Stimulated activated CD8-positive, alpha-beta memory T cell treated with anti-CD3 and anti-CD28 coated beads, Interleukin-7, amount 100 ng/mL, for 24 hours (primary cell): ENCODE data around the gene DMXL1.
"Not testable (repeated sequence)": the region's sequence is repeated elsewhere in the genome, so short reads cannot be mapped to it uniquely, and the experiment has no call there.

ENCODE experiments used
- DNase-seq: peaks from one replicate; pipeline ENCODE4 v3.0.0-alpha.2; 2020; ENCODE audit warnings: low read depth

The DMXL1 gene

DNA sequence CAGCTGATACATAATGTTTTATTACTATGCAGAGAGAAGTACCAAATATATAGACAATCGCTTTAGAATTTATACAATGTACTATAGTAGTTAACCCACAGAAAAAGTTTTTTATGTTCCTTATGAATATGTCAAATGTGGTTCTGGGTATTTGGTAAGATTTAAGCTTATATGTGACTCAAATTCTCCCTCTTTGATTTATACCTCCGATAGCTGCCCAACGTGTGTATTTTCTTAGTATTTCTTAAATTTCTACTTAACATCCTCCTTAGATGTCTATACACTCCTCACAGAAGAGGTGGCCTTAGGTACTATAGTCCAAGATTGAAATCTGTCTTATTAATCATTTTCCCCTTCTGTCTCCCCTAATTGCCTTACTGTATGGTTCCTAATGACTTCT is 146.3 kb downstream of the DMXL1 start:
- no peak for DNase-seq

DNA sequence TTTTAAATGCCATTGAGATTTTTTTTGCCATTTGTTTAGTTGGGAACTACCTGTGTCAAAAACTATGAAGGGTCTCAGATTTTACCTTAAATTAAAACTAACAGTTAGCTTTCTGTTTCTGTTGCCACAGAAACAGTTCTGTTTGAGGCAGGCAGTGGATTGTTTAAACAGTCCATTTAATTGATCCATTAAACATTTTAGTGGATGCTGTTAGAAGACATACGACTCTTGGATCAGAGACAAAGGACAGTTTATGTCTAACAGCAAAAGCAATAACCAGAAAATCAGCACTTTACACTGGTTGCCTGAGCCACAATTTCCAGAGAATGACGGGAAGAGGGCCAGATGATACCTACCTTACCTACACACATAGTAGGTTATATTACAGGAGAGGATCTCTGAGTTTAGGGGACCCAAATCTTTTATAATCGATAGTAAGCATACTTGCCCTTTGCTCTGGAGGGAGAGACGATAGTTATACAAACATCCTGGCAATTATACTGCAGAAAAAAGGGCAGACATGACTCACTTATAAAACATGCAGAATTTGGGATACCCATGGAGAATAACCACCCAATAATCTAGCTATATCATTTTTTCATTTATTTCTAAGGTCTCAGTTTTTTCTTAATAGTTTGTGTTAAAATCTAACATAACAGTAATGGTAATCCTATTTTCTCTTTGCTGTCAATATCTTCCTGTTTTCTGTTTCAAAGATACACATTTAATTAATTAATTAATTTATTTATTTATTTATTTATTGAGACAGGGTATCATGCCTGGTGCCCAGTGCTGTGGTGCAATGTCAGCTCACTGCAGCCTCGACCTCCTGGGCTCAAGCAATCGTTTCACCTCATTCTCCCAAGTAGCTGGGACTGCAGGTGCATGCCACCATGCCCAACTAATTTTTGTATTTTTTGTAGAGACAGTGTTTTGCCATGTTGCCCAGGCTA is 148.2 kb downstream of the DMXL1 start:
- DNase-seq = no peak

DNA sequence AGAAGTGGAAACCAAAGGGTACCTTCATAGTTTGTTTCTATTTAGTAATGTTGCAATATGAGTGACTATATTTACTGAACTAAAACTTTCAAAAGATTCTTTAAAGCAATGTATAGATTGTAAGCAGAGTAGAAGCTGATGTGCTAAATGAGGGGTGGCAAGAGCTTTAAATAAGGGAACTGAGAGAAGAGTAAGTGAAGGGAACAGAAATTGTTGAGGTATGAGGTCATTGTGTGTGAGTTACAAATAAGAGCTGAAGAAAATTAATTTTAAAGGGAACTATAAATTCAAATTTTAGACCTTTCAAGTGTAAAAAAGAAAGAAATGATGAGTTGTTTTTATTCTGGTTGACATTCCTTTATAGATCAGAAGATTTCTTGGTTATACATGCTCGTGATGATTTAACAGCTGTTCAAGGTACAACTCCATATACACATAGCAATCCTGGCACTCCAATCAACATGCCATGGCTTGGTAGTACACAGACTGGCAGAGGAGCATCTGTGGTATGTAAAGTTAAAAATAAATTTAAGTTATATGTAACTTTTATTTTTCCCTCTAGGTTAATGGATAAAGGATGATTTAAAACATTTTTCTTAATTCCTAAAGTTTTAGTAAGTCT is 149.8 kb downstream of the DMXL1 start:
- DNase-seq = no peak

DNA sequence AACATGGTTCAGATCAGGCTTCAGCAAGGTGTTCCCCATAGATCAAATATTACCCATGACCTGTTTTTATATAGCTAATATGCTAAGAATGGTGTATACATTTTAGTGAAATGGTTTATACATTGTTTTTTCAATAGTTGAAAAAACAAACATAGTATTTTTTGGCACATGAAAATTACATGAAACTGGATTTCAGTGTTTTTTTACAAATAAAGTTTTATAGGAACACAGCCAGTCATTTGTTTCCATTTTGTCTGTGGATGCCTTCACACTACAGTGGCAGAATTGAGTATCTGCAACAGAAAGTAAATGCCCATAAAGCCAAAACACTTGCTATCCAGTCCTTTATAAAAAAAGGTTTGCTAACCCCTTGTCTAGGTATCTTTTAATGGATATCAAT is 150.4 kb downstream of the DMXL1 start:
- DNase-seq = no peak

DNA sequence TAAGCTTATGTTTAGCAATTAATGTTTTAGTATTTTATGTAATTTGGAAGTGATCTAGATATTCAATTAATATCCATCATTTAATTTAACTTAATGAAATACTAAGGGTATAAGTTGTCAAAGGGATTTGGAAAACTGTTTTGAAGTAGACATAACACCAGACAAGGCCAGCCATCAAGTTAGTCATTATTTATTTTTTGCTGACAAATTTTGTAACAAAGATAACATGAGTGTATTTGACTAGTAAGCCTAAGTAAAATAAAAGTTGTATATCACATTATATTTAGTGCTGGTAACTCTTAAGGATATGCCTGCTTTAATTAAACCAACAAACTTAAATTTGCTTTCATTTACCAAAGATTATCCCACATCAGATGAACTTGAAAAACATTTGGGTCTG is 159.1 kb downstream of the DMXL1 start:
- DNase-seq = no peak

DNA sequence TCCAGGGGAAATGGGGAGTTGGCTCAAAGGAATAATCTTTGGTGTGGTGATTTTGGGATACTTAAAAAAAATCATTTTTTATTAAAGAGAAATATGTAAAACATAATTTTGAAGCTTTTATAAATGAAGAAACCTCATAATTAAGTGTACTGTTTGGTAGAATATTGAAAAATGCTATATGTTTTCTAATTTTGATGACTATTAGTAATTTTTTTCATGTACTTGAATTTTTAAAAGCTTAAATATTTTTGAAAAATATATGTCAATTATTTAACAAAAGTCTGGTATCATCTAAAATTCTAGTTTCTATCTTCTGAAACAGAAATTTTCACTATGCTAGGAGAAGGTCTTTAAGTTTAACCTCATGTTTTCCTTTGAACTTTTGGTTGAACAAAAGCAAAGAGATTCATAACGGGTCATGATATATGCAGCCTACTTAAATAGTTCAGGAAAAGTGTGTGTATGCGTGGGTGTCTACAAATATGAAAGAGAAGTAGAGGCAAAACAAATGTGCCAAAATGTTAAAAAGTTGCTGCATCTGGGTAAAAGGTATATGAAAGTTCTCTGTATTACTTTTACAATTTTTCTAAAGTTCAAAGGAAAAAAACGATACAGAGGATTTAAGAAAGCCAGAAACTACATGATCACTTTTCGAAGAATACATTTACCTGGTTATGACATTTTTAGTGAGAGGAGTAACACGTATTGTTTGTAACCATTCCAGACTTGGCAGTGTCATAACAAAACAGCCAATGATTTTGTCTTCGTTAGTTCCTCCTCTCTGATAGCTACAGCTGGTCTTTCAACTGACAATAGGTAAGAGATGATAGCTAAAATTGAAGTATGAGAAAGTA is 167.6 kb downstream of the DMXL1 start:
- DNase-seq = no peak

DNA sequence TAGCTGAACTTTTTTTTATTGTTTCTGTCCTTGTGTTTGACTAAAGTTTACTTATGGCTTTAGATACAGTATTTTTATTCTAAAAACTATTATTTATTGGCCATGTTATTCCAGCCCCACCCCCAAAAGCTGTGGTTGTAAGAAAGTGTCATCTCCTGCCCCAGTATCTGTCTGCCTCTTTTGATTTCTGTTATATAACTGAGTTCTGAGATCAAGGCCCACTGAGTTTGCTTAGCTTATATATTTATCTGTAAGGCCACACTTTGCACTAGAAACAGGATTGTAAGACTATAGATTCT is 168.2 kb downstream of the DMXL1 start:
- DNase-seq = no peak

DNA sequence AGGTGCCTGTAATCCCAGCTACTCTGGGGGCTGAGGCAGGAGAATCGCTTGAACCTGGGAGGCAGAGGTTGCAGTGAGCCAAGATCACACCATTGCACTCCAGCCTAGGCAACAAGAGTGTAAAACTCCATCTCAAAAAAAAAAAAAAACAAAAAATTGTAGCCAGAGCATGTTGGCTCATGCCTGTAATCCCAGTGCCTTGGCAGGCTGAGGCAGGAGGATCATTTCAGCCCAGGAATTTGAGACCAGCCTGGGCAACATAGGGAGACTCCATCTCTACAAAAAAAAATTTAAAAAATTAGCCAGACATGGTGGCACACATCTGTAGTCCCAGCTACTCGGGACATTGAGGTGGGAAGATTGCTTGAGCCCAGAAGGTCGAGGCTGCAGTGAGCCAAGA is 168.9 kb downstream of the DMXL1 start:
- DNase-seq = not testable (repeated sequence)

DNA sequence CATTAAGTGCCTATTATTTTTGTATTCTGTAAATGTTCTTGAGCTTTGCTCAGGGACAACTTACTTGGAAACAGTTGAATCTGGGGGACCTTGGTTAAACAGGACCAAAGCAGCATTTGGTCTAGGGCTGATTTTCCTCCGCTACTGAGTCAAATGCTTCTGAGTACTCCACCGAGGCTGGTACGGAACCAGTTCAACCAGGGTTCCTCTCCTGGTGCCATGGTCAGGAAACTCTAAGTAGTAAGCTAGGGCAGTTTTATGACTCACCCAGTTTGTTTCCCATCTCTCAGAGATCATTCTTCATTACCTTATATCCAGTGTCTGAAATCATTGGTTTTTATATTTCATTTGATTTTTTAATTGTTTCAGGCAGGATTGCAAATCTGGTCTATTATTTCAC is 173.0 kb downstream of the DMXL1 start:
- no peak for DNase-seq

DNA sequence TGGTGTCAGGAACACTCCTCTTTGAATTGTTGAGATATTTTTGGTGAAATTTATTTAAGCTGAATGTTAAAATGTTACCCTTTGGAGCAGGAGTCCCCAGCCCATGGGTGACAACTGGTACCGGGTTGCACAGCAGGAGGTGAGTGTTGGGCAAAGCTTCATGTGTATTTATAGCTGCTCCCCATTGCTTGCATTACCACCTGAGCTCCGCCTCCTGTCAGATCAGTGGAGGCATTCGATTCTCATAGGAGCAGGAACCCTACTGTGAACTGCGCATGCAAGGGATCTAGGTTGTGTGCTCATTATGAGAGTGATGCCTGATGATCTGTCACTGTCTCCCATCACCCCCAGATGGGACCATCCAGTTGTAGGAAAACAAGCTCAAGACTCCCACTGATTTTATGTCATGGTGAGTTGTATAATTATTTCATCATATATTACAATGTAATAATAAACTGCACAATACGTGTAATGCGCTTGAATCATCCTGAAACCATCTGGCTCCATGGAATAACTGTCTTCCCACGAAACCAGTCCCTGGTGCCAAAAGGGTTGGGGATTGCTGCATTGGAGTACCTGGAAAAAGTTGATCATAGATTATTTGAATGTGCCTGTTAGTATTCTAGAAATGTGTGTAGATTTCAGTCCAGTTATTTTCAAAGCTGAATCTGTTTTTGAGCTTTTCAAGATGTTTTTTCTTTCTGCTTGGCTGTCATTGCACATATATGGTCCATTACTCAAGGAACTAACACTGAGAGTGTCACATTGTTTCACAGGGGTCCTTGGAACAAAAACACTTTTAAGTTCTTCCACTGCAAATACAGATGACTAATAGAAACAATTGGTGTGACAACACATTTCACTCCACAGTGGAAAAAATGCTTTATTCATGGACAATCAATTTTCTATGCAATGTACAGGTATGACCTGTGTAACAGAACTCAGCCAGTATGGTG is 180.3 kb downstream of the DMXL1 start:
- DNase-seq = no peak

DNA sequence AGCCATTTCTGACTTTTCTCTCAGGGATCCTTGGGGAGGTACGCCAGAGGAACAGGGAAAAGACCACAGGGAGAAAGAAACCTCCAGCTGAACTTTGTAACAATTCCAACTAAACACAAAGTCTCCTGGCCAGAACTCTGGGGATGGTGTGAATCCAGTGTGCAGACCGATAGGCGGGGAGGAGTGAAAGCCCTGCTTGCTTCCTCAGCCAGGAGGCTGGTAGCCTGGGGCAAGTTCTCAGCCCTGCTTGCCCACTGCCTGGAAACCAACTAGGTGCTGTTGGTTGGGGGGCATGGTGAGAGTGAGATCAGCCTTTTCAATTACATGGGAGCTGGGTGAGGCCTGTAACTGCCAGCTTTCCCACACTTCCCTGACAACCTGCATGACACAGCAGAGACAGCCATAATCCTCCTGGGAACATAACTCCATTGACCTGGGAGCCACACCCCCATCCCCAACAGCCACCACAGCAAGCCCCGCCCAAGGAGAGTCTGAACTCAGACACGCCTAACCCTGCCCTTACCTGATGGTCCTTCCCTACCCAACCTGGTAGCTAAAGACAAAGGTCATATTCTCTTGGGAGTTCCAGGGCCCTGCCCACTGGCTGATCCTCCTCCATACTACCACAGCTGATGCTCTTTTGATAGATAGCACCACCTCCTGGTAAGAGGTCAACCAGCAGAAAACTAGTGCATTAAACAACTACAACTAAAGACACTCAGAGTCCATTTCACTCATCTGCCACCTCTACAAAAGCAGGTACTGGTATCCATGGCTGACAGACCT is 184.9 kb downstream of the DMXL1 start:
- DNase-seq = no peak

DNA sequence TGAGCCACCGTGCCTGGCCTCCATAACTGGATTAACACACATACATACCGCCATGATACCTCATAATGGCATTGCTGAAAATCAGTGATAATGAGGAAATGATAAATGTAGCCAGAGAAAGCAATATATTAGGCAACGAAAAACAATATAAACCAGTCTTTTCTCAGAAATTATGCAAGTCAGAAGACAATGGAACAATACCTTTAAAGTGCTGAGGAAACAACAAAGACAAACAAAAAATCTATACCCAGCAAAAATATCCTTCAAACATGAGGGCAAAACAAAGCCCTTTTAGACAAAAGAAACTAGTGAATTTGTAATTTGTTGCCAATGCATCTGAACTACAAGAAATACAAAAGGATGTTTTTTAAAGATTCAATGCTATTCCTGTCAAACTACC is 186.7 kb downstream of the DMXL1 start:
- no peak for DNase-seq

DNA sequence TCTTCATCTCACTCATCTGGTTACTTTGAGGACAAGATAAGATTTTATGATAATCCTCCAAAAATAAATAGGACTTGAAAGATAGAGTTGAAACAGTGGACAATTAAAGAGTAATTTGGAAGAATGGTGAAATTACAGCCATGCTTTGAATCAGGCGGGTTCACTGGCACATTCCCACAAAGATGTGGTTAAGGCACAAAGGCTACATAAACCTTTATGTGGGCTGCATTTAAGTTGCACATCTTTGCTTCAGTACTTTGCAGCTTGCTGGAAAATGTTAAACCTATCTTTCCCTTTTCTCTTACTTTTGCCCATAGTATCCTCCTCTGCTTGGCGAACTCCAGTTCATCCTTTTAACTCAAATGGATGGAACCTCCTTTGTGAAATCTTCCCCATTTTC is 192.8 kb downstream of the DMXL1 start:
- DNase-seq = no peak

DNA sequence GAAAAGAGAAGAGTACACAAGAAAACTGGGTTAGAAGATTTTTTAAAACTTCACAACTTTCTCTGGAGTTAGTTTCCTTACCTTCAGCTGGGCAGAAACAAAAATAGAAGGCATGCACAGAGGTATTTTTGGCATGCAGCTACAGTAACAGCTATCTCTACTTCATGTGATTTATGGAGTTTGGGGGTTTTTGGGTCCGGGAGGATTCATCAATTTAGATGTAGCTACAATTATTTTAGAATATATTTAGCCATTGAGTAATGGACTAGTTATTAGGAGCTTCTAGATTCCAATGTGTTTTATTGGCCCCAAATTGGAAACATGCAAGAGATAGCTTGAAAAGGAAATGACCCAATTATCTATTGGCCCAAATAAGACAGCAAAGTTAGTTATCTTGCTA is 193.3 kb downstream of the DMXL1 start:
- DNase-seq = no peak

DNA sequence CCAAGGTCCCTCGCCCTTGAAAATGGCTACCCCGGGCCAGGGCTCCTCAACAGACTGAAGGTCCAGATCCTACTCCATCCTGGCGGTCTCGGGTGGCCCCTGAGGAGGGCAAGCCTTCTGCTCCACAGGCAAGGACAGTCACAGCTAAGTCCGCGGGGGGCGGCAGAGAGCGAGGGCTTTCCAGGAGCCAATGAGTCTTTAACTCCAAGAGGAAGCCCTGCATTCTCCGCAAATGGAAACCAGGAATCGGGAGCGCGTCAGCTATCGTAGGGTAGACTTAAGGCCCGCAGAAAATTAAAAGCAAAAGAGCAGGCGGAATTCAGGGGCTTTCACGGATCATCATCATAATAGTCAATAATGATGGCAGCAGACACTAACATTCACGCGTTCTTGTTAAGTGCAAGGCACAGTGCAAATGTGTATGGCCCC is 197.1 kb downstream of the DMXL1 start:
- peak; percentile 53 for DNase-seq

DNA sequence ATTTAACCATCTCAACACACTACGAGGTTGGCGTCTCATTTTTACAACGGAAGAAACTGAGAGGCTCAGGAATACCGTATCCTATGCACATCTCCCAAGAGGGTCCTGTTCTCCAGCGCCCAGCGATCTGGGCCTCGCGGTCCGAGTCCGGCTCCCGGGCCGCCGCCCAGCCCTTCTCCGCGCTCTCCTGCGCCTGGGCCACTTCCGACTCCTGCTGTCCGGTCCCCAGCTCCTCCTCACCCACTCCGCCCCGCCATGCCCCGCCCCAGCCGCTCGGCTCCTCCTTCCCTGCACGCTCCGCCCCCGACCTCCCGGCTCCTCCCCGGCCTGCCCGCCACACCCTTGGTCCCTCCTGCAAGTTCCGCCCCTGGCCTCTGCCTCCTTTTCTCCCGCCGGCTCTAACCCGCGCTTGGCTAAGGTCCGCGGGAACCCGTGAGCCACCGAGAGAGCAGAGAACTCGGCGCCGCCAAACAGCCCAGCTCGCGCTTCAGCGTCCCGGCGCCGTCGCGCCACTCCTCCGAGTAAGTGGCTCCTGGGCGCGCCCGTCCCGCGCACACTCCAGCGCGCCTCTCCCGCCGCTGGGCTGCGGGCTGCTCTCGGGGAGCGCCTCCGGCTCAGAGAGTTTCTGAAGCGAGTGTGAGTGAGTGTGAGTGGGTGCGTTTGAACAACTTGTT is 197.6 kb downstream of the DMXL1 start:
- DNase-seq = peak; percentile 94

DNA sequence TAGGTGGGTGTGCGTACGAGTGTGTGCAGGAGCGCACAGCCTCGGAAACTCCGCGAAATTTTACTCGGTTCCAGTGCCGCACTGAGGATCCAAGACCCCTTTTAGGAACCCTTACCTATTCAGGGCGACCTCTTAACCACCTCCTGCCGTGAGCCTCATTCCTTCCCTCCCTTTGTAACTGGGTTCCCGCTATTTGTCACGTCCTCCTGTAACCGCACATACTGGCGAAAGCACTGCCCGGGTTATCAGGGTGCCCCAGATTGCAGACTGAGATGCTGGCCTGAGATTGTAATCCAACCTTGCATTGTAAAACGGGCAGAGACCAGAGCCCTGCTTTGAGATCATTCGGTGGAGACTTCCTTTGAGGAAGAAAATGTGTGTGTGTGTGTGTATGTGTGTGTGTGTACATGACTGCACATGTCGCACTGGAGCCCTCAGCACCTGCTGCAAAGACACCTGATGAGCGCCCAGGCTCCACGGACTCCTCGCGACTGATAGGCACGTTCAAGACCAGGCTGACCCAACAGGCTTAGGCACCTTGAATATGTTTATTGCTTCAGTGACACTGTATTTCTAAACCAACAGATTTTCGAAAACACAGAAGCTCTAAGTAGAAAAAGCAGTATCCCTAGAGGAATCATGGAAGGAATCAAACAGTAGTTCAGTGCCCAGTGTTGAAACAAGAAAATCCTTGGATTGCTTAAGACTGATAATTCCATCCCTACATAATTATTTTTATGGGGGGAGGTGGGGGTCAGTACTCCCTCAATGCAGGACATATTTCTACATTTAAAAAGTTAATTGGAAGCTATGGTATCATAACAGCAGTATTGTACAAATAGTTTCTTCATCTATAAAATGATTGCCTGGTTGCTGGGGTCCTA is 198.4 kb downstream of the DMXL1 start:
- no peak for DNase-seq

DNA sequence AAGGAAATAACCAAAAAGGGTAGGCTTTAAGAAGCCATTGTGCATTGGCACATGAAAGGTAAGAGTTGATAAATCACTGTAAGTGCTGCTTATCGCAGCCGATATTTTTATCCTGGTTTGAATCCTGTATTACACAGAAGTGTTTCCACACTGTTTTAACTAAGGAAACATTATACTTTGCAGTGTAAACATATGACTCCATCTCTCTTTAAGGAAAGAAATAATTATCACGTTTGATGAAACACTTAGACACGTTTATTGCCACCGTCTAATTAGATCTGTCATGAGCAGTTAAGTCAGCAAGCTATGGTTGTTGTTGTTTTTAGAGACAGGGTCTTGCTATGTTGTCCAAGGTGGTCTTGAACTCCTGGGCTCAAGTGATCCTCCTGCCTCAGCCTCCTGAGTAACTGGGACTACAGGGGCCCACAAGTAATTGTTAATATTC is 199.3 kb downstream of the DMXL1 start:
- DNase-seq = no peak
